Neural cell (in vitro differentiated cells): ENCODE data around the gene HTR3A. TPM values are rescaled to one million over a fixed set of nuclear protein-coding genes. Genes with fewer than 3 reads are reported as not detected.

ENCODE experiments used
- H2AFZ ChIP-seq: fragments of 200-600, 300-800 bp; sonication (generic), shearing (Covaris generic); 2 replicates; pipeline ENCODE4 v1.6.0; 2014; ENCODE audit warnings: low read depth, mild to moderate bottlenecking, antibody characterized with exemption, low read length, moderate library complexity
- H3F3A ChIP-seq: fragments of 200-600 bp; shearing (Covaris generic); 2 replicates; pipeline ENCODE4 v1.6.1; 2016; ENCODE audit warnings: mild to moderate bottlenecking, moderate library complexity, mixed read lengths, antibody characterized with exemption, low read length; ENCODE audit not compliant: insufficient read depth, poor library complexity, severe bottlenecking
- H3K27ac ChIP-seq: fragments of 200-600, 300-800 bp; sonication (generic), shearing (Covaris generic); 2 replicates; pipeline ENCODE4 v1.5.1; 2014; ENCODE audit warnings: mild to moderate bottlenecking, low read length, moderate library complexity
- H3K27me3 ChIP-seq: fragments of 300-800, 200-600 bp; sonication (generic), shearing (Covaris generic); 2 replicates; pipeline ENCODE4 v1.6.0; 2014; ENCODE audit warnings: mild to moderate bottlenecking, low read depth, low read length, moderate library complexity; ENCODE audit not compliant: insufficient read depth
- H3K36me3 ChIP-seq: fragments of 300-800, 200-600 bp; sonication (generic), shearing (Covaris generic); 2 replicates; pipeline ENCODE4 v1.5.1; 2014; ENCODE audit warnings: mild to moderate bottlenecking, antibody characterized with exemption, low read length, moderate library complexity; ENCODE audit not compliant: insufficient read depth
- H3K4me2 ChIP-seq: fragments of 300-800, 200-600 bp; sonication (generic), shearing (Covaris generic); 2 replicates; pipeline ENCODE4 v1.6.0; 2014; ENCODE audit warnings: mild to moderate bottlenecking, low read length
- H3K4me3 ChIP-seq: fragments of 300-800, 200-600 bp; sonication (generic), shearing (Covaris generic); 2 replicates; pipeline ENCODE4 v1.5.1; 2014; ENCODE audit warnings: mild to moderate bottlenecking, low read length, moderate library complexity
- H3K79me2 ChIP-seq: fragments of 200-600 bp; shearing (Covaris generic); replicated peaks from 2 replicates; pipeline ENCODE4 v1.6.0; 2014; ENCODE audit warnings: mild to moderate bottlenecking, low read length, moderate library complexity; ENCODE audit not compliant: insufficient read depth
- H3K9ac ChIP-seq: fragments of 300-800, 200-600 bp; sonication (generic), shearing (Covaris generic); 2 replicates; pipeline ENCODE4 v1.6.1; 2016; ENCODE audit warnings: mild to moderate bottlenecking, low read length, mixed read lengths
- H3K9me2 ChIP-seq: fragments of 200-600 bp; shearing (Covaris generic); 2 replicates; pipeline ENCODE4 v1.6.1; 2016; ENCODE audit warnings: mild to moderate bottlenecking, low read length, mixed read lengths; ENCODE audit not compliant: insufficient read depth
- H3K9me3 ChIP-seq: fragments of 200-600, 300-800 bp; sonication (generic), shearing (Covaris generic); 2 replicates; pipeline ENCODE4 v1.6.1; 2016; ENCODE audit warnings: mild to moderate bottlenecking, mixed run types, low read length, moderate library complexity, mixed read lengths
- H4K20me1 ChIP-seq: fragments of 200-600 bp; shearing (Covaris generic); 2 replicates; pipeline ENCODE4 v1.6.1; 2016; ENCODE audit warnings: mild to moderate bottlenecking, mixed run types; ENCODE audit not compliant: insufficient read depth
- EP300 ChIP-seq: fragments of 450-650 bp; conservative IDR thresholded peaks from 2 replicates; pipeline ENCODE4 v1.6.1; 2014; ENCODE audit warnings: antibody characterized with exemption, mild to moderate bottlenecking, moderate library complexity; ENCODE audit not compliant: poor library complexity, severe bottlenecking
- EZH2 ChIP-seq: fragments of 200-600, 300-800 bp; shearing (Covaris generic), sonication (generic); IDR thresholded peaks from 2 replicates; pipeline ENCODE4 v1.6.1; 2014; ENCODE audit warnings: antibody characterized with exemption, low read length, borderline replicate concordance, mild to moderate bottlenecking; ENCODE audit not compliant: insufficient read depth, poor library complexity, severe bottlenecking
- MXI1 ChIP-seq: fragments of 450-650 bp; conservative IDR thresholded peaks from 2 replicates; pipeline ENCODE4 v1.6.1; 2014; ENCODE audit warnings: antibody characterized with exemption, mild to moderate bottlenecking; ENCODE audit not compliant: poor library complexity, severe bottlenecking
- POLR2AphosphoS5 ChIP-seq: IDR thresholded peaks from 2 replicates; pipeline ENCODE4 v1.6.1; 2012
- RAD21 ChIP-seq: fragments of 450-650 bp; conservative IDR thresholded peaks from 2 replicates; pipeline ENCODE4 v1.6.1; 2014; ENCODE audit warnings: antibody characterized with exemption, mild to moderate bottlenecking, moderate library complexity
- SMC3 ChIP-seq: fragments of 450-650 bp; conservative IDR thresholded peaks from 2 replicates; pipeline ENCODE4 v1.6.1; 2014; ENCODE audit warnings: antibody characterized with exemption, mild to moderate bottlenecking, moderate library complexity; ENCODE audit not compliant: poor library complexity
- TAF1 ChIP-seq: IDR thresholded peaks from 2 replicates; pipeline ENCODE4 v1.6.1; 2012; ENCODE audit warnings: low read depth
- polyA plus RNA-seq: library from polyadenylated mRNA; depleted of rRNA; stranded (reverse); fragments of >200 nt; gene quantifications from 2 replicates; pipeline ENCODE4 v1.2.3, GENCODE V29; 2014
- TF ChIP-seq, protein P1 (sequence below): IDR thresholded peaks from 2 replicates; pipeline ENCODE4 v1.6.1; 2012; ENCODE audit warnings: borderline replicate concordance
- TF ChIP-seq, protein P2 (sequence below): fragments of 450-650 bp; IDR thresholded peaks from 2 replicates; pipeline ENCODE4 v1.5.1; 2014; ENCODE audit warnings: antibody characterized with exemption, mild to moderate bottlenecking, moderate library complexity; ENCODE audit not compliant: poor library complexity, severe bottlenecking

Gene HTR3A
- polyA plus RNA-seq, 1 donor from 2014 or later, result not detected

GRCh38 chr11:114016986-114017385 is 42.1 kb downstream of the HTR3A start:
- no peak overlapping the region for H3K4me2 ChIP-seq
- no peaks in the 10 kb centered on the region for H3K9me2 ChIP-seq
- H3K9me3 ChIP-seq, result no peaks in the 10 kb centered on the region
- no peaks in the 10 kb centered on the region for H4K20me1 ChIP-seq
- no peak overlapping the region for H3K9ac ChIP-seq
- no peak for TF ChIP-seq SMC3
- no peak for TF ChIP-seq TAF1
- TF ChIP-seq, protein P1, sequence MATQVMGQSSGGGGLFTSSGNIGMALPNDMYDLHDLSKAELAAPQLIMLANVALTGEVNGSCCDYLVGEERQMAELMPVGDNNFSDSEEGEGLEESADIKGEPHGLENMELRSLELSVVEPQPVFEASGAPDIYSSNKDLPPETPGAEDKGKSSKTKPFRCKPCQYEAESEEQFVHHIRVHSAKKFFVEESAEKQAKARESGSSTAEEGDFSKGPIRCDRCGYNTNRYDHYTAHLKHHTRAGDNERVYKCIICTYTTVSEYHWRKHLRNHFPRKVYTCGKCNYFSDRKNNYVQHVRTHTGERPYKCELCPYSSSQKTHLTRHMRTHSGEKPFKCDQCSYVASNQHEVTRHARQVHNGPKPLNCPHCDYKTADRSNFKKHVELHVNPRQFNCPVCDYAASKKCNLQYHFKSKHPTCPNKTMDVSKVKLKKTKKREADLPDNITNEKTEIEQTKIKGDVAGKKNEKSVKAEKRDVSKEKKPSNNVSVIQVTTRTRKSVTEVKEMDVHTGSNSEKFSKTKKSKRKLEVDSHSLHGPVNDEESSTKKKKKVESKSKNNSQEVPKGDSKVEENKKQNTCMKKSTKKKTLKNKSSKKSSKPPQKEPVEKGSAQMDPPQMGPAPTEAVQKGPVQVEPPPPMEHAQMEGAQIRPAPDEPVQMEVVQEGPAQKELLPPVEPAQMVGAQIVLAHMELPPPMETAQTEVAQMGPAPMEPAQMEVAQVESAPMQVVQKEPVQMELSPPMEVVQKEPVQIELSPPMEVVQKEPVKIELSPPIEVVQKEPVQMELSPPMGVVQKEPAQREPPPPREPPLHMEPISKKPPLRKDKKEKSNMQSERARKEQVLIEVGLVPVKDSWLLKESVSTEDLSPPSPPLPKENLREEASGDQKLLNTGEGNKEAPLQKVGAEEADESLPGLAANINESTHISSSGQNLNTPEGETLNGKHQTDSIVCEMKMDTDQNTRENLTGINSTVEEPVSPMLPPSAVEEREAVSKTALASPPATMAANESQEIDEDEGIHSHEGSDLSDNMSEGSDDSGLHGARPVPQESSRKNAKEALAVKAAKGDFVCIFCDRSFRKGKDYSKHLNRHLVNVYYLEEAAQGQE, result no peak
- TF ChIP-seq MXI1, result no peak
- no peak for TF ChIP-seq POLR2AphosphoS5
- no peak for TF ChIP-seq EP300
- H3K27me3 ChIP-seq, result no peaks in the 10 kb centered on the region
- no peak overlapping the region for H3K27ac ChIP-seq
- no peaks in the 10 kb centered on the region for H3K79me2 ChIP-seq
- no peak overlapping the region for H2AFZ ChIP-seq
- no peaks in the 10 kb centered on the region for H3K36me3 ChIP-seq
- H3F3A ChIP-seq, result no peaks in the 10 kb centered on the region
- no peak overlapping the region for H3K4me3 ChIP-seq

DNA sequence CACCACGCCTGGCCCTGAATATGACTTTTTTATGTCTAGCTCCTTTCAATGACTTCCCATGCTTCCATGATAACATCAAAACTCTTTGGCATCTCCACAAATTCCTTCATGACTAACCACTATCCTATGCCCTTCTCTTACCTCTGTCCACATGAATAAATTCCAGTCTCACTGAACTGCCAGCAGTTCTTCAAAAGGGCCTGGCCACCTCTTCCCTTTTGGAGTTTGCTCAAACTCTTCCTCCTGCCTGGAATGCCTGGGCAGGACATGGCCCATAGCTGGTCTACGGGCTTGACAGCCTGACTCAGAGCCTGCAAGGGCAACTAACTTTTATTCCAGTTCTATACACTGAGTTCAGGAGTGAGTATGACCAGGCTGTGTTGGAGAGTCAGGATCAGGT is 42.8 kb downstream of the HTR3A start:
- no peaks in the 10 kb centered on the region for H3K36me3 ChIP-seq
- H3K79me2 ChIP-seq, result no peaks in the 10 kb centered on the region
- no peaks in the 10 kb centered on the region for H3K9me3 ChIP-seq
- H3K4me2 ChIP-seq, result no peak overlapping the region
- H3K9ac ChIP-seq, result no peak overlapping the region
- no peak for TF ChIP-seq EP300
- TF ChIP-seq EZH2, result no peak
- no peak for TF ChIP-seq TAF1
- no peak for TF ChIP-seq MXI1
- TF ChIP-seq RAD21, result no peak
- TF ChIP-seq, protein P2, sequence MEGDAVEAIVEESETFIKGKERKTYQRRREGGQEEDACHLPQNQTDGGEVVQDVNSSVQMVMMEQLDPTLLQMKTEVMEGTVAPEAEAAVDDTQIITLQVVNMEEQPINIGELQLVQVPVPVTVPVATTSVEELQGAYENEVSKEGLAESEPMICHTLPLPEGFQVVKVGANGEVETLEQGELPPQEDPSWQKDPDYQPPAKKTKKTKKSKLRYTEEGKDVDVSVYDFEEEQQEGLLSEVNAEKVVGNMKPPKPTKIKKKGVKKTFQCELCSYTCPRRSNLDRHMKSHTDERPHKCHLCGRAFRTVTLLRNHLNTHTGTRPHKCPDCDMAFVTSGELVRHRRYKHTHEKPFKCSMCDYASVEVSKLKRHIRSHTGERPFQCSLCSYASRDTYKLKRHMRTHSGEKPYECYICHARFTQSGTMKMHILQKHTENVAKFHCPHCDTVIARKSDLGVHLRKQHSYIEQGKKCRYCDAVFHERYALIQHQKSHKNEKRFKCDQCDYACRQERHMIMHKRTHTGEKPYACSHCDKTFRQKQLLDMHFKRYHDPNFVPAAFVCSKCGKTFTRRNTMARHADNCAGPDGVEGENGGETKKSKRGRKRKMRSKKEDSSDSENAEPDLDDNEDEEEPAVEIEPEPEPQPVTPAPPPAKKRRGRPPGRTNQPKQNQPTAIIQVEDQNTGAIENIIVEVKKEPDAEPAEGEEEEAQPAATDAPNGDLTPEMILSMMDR, result no peak
- no peak for TF ChIP-seq POLR2AphosphoS5
- H3K9me2 ChIP-seq, result no peaks in the 10 kb centered on the region
- no peak overlapping the region for H2AFZ ChIP-seq
- H3K27ac ChIP-seq, result no peak overlapping the region
- H4K20me1 ChIP-seq, result no peaks in the 10 kb centered on the region
- H3F3A ChIP-seq, result no peaks in the 10 kb centered on the region
- no peak overlapping the region for H3K4me3 ChIP-seq
- no peaks in the 10 kb centered on the region for H3K27me3 ChIP-seq

- Histone ChIP-seq H3K4me2 (no peak overlapping the region), H3F3A (no peaks in the 10 kb centered on the region), H2AFZ (no peak overlapping the region), H4K20me1 (no peaks in the 10 kb centered on the region), H3K4me3 (no peak overlapping the region), H3K9ac (no peak overlapping the region), H3K27ac (no peak overlapping the region), H3K9me3 (no peaks in the 10 kb centered on the region), H3K36me3 (no peaks in the 10 kb centered on the region), H3K9me2 (no peaks in the 10 kb centered on the region), H3K27me3 (no peaks in the 10 kb centered on the region), H3K79me2 (no peaks in the 10 kb centered on the region)
- TF ChIP-seq RAD21, result no peak
- TF ChIP-seq SMC3, result no peak
- no peak for TF ChIP-seq EZH2
- TF ChIP-seq EP300, result no peak
- TF ChIP-seq, protein P2, result no peak
- TF ChIP-seq TAF1, result no peak
- TF ChIP-seq, protein P1, result no peak
- no peak for TF ChIP-seq POLR2AphosphoS5
- TF ChIP-seq MXI1, result no peak
Observed at GRCh38 chr11:114019046-114019445, 44.1 kb downstream of the HTR3A start.
